Measurements from ENCODE around the gene ABHD14A. TPM values are rescaled to one million over a fixed set of nuclear protein-coding genes. Genes with fewer than 3 reads are reported as not detected.

Gene ABHD14A
- total and polyA plus RNA-seq, 2 donors (not counting 1 experiment from before 2014, with no cell fraction given): 5.1 to 10.2 TPM

DNA sequence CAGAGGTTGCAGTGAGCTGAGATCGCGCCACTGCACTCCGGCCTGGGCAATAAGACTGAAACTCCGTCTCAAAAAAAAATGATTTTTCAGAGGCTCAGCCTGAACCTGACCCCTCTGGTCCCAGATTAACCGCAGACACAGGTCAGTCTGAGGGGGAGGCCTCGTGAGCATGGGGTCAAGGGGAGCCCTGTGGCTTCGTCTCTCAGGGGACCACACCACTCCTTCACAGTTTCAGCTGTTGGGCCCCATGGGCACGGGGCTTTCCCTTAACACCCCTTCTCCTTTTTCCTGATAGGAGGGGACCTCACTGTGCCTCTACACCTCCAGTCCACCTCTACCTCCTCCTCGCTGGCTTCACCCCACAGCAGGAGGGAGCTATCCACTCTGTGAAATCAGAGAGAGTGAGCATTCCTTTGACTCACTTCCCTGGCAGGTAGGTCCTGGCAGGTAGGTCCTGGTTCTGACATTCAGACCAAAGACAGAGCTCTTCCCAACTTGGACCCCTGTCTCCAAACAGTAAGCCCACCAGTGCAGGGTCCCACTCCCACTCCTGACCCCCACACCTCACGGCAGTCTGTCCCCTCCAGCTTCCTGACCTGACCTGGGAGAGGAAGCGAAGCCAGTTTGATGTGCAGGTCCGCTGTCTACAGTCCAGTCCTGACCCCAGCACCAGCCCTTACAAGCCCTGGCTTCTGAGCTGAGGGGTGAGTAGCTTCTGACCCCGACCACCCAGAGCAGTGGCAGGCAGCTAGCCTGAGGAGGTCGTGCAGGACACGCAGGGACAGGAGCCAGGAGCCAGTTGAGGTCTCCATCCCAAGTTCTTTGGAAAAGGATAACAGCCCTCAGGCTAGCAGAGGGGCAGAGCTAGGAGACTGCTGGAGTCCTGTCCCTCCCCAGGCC is 42.1 kb upstream of the ABHD14A start:
- Histone ChIP-seq H3K79me2 (ENCODE audit: control insufficient read depth, insufficient read depth, low read length) (no peaks in the 10 kb centered on the region), H3K4me3 (replicated peaks in 1 of 4; ENCODE audit: control extremely low read depth in 1 of 4, insufficient read depth in 1 of 4, low read depth in 3 of 4, low read length in 4 of 4) (no peak overlapping the region), H3K27me3 (ENCODE audit: control insufficient read depth, insufficient read depth, low read length) (no peaks in the 10 kb centered on the region), H3K36me3 (ENCODE audit: control insufficient read depth, insufficient read depth, low read length) (peaks cover 16% of the 10 kb centered on the region), H3K4me1 (ENCODE audit: control insufficient read depth, extremely low read depth, insufficient read depth, low read length) (no peaks in the 10 kb centered on the region), H3K4me2 (ENCODE audit: extremely low read depth, insufficient read depth, low read length) (no peak overlapping the region), H3K27ac (ENCODE audit: insufficient read depth, low read length) (no peak overlapping the region), H3K9ac (ENCODE audit: insufficient read depth, low read length) (no peak overlapping the region), H2AFZ (ENCODE audit: low read length) (no peak overlapping the region), H3K9me3 (ENCODE audit: control insufficient read depth, insufficient read depth, low read depth, low read length) (no peaks in the 10 kb centered on the region), H4K20me1 (ENCODE audit: control insufficient read depth, extremely low read depth, insufficient read depth, low read length) (no peaks in the 10 kb centered on the region)
- TF ChIP-seq EZH2 (IDR thresholded peaks at IDR 0.05; ENCODE audit: low read length, missing control alignments): no peak
- TF ChIP-seq, protein P1, sequence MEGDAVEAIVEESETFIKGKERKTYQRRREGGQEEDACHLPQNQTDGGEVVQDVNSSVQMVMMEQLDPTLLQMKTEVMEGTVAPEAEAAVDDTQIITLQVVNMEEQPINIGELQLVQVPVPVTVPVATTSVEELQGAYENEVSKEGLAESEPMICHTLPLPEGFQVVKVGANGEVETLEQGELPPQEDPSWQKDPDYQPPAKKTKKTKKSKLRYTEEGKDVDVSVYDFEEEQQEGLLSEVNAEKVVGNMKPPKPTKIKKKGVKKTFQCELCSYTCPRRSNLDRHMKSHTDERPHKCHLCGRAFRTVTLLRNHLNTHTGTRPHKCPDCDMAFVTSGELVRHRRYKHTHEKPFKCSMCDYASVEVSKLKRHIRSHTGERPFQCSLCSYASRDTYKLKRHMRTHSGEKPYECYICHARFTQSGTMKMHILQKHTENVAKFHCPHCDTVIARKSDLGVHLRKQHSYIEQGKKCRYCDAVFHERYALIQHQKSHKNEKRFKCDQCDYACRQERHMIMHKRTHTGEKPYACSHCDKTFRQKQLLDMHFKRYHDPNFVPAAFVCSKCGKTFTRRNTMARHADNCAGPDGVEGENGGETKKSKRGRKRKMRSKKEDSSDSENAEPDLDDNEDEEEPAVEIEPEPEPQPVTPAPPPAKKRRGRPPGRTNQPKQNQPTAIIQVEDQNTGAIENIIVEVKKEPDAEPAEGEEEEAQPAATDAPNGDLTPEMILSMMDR (conservative IDR thresholded peaks at IDR 0.05 in 1 of 2, IDR thresholded peaks at IDR 0.05 in 1 of 2; ENCODE audit: low read depth in 1 of 2, low read length in 2 of 2): no peak
- no peak for DNase-seq (ENCODE audit: low read depth in 2 of 2)

GRCh38 chr3:51933471-51934138 is 41.3 kb upstream of the ABHD14A start:
- no peak overlapping the region for H3K4me2 ChIP-seq (ENCODE audit: extremely low read depth, insufficient read depth, low read length)
- TF ChIP-seq EZH2 (IDR thresholded peaks at IDR 0.05; ENCODE audit: low read length, missing control alignments): no peak
- TF ChIP-seq, protein P1 (conservative IDR thresholded peaks at IDR 0.05 in 1 of 2, IDR thresholded peaks at IDR 0.05 in 1 of 2; ENCODE audit: low read depth in 1 of 2, low read length in 2 of 2): no peak
- H3K36me3 ChIP-seq (ENCODE audit: control insufficient read depth, insufficient read depth, low read length): peaks cover 20% of the 10 kb centered on the region
- no peaks in the 10 kb centered on the region for H3K27me3 ChIP-seq (ENCODE audit: control insufficient read depth, insufficient read depth, low read length)
- no peak overlapping the region for H3K9ac ChIP-seq (ENCODE audit: insufficient read depth, low read length)
- H2AFZ ChIP-seq (ENCODE audit: low read length): no peak overlapping the region
- H3K9me3 ChIP-seq (ENCODE audit: control insufficient read depth, insufficient read depth, low read depth, low read length): no peaks in the 10 kb centered on the region
- H3K27ac ChIP-seq (ENCODE audit: insufficient read depth, low read length): no peak overlapping the region
- no peaks in the 10 kb centered on the region for H3K4me1 ChIP-seq (ENCODE audit: control insufficient read depth, extremely low read depth, insufficient read depth, low read length)
- no peak for DNase-seq (ENCODE audit: low read depth in 2 of 2)
- H3K4me3 ChIP-seq (replicated peaks in 1 of 4; ENCODE audit: control extremely low read depth in 1 of 4, insufficient read depth in 1 of 4, low read depth in 3 of 4, low read length in 4 of 4): no peak overlapping the region
- H4K20me1 ChIP-seq (ENCODE audit: control insufficient read depth, extremely low read depth, insufficient read depth, low read length): no peaks in the 10 kb centered on the region
- no peaks in the 10 kb centered on the region for H3K79me2 ChIP-seq (ENCODE audit: control insufficient read depth, insufficient read depth, low read length)

GRCh38 chr3:51934139-51934850 is 40.6 kb upstream of the ABHD14A start:
- Histone ChIP-seq H4K20me1 (ENCODE audit: control insufficient read depth, extremely low read depth, insufficient read depth, low read length) (no peaks in the 10 kb centered on the region), H3K36me3 (ENCODE audit: control insufficient read depth, insufficient read depth, low read length) (peaks cover 20% of the 10 kb centered on the region), H3K4me3 (replicated peaks in 1 of 4; ENCODE audit: control extremely low read depth in 1 of 4, insufficient read depth in 1 of 4, low read depth in 3 of 4, low read length in 4 of 4) (no peak overlapping the region), H3K27me3 (ENCODE audit: control insufficient read depth, insufficient read depth, low read length) (no peaks in the 10 kb centered on the region), H2AFZ (ENCODE audit: low read length) (no peak overlapping the region), H3K79me2 (ENCODE audit: control insufficient read depth, insufficient read depth, low read length) (peaks cover 6% of the 10 kb centered on the region), H3K4me2 (ENCODE audit: extremely low read depth, insufficient read depth, low read length) (no peak overlapping the region), H3K27ac (ENCODE audit: insufficient read depth, low read length) (no peak overlapping the region), H3K9ac (ENCODE audit: insufficient read depth, low read length) (no peak overlapping the region), H3K9me3 (ENCODE audit: control insufficient read depth, insufficient read depth, low read depth, low read length) (no peaks in the 10 kb centered on the region), H3K4me1 (ENCODE audit: control insufficient read depth, extremely low read depth, insufficient read depth, low read length) (no peaks in the 10 kb centered on the region)
- TF ChIP-seq, protein P1 (conservative IDR thresholded peaks at IDR 0.05 in 1 of 2, IDR thresholded peaks at IDR 0.05 in 1 of 2; ENCODE audit: low read depth in 1 of 2, low read length in 2 of 2): no peak
- no peak for TF ChIP-seq EZH2 (IDR thresholded peaks at IDR 0.05; ENCODE audit: low read length, missing control alignments)
- no peak for DNase-seq (ENCODE audit: low read depth in 2 of 2)

Data from fibroblast of lung (primary cell).